ENCODE measurements around the gene CDSN. TPM values are rescaled to one million over a fixed set of nuclear protein-coding genes. Genes with fewer than 3 reads are reported as not detected.

Gene CDSN
- total and polyA plus RNA-seq, 2 donors (not counting 3 experiments of a cell fraction or from before 2014, with no cell fraction given), result not detected

GRCh38 chr6:31121131-31121790, 1.0 kb upstream of the CDSN start:
- Histone ChIP-seq H3K79me2 (ENCODE audit: control insufficient read depth, insufficient read depth, low read length) (no peaks in the 10 kb centered on the region), H3K36me3 (ENCODE audit: control insufficient read depth in 2 of 2, extremely low read depth in 1 of 2, insufficient read depth in 2 of 2, low read length in 2 of 2) (no peaks in the 10 kb centered on the region), H3K27ac (ENCODE audit: insufficient read depth, low read depth, low read length) (no peak overlapping the region), H3K9ac (replicated peaks; ENCODE audit: extremely low read depth, insufficient read depth, low read length) (no peak overlapping the region), H3K4me2 (ENCODE audit: insufficient read depth, low read length) (no peak overlapping the region), H4K20me1 (replicated peaks; ENCODE audit: control insufficient read depth, extremely low read depth, insufficient read depth, low read length) (no peaks in the 10 kb centered on the region), H3K4me3 (replicated peaks in 1 of 3; ENCODE audit: insufficient read depth in 1 of 3, low read depth in 1 of 3, low read length in 3 of 3) (no peak overlapping the region), H3K4me1 (ENCODE audit: control insufficient read depth, extremely low read depth, insufficient read depth, low read length) (peaks cover 36% of the 10 kb centered on the region), H3K27me3 (ENCODE audit: control insufficient read depth in 2 of 2, insufficient read depth in 2 of 2, low read length in 2 of 2) (no peaks in the 10 kb centered on the region), H2AFZ (ENCODE audit: low read depth, low read length) (no peak overlapping the region), H3K9me3 (replicated peaks; ENCODE audit: control insufficient read depth, insufficient read depth, low read length) (no peaks in the 10 kb centered on the region), H3K9me1 (replicated peaks; ENCODE audit: control insufficient read depth, extremely low read depth, insufficient read depth, low read length) (no peaks in the 10 kb centered on the region)
- ChIA-PET POLR2A (no interaction called here), CTCF (interaction anchor here (0.9 to 1.0 kb wide), 2 partner anchors 34 to 51 kb away, joined by 3 read pairs; no protein-coding TSS in a partner anchor)
- TF ChIP-seq MAX (IDR thresholded peaks at IDR 0.05; ENCODE audit: insufficient read depth, insufficient read length) (no peak), FOS (IDR thresholded peaks at IDR 0.05; ENCODE audit: borderline replicate concordance, insufficient read depth, low read length) (no peak), GATA2 (IDR thresholded peaks at IDR 0.05; ENCODE audit: insufficient read depth, insufficient read length, low read depth, low read length) (no peak), POLR2A (IDR thresholded peaks at IDR 0.05; ENCODE audit: low read depth, low read length) (no peak)
- DNase-seq (ENCODE audit: low read depth, low spot score), result no peak
- dilution Hi-C loops (cut with MboI; ENCODE audit: extremely low pct_ligation_motif_present, low sequenced_read_pairs) (no loop called here), intact Hi-C loops (cut with micrococcal nuclease) (no loop called here)
- no peak for FAIRE-seq
- no TSS peak for BruUV-seq (replicated peaks)

GRCh38 chr6:31118178-31118577, 2.1 kb downstream of the CDSN start:
- no peaks in the 10 kb centered on the region for H3K79me2 ChIP-seq (ENCODE audit: control insufficient read depth, insufficient read depth, low read length)
- no peak overlapping the region for H3K4me2 ChIP-seq (ENCODE audit: insufficient read depth, low read length)
- no peaks in the 10 kb centered on the region for H3K9me1 ChIP-seq (replicated peaks; ENCODE audit: control insufficient read depth, extremely low read depth, insufficient read depth, low read length)
- no peaks in the 10 kb centered on the region for H3K27me3 ChIP-seq (ENCODE audit: control insufficient read depth in 2 of 2, insufficient read depth in 2 of 2, low read length in 2 of 2)
- TF ChIP-seq JUN (IDR thresholded peaks at IDR 0.05; ENCODE audit: borderline replicate concordance, insufficient read depth, insufficient read length, low read depth) (no peak), MAX (IDR thresholded peaks at IDR 0.05; ENCODE audit: insufficient read depth, insufficient read length) (no peak), EZH2 (IDR thresholded peaks at IDR 0.05; ENCODE audit: borderline replicate concordance, low read depth, low read length, severe bottlenecking) (no peak), FOS (IDR thresholded peaks at IDR 0.05; ENCODE audit: borderline replicate concordance, insufficient read depth, low read length) (no peak), MYC (IDR thresholded peaks at IDR 0.05; ENCODE audit: low read depth, low read length) (no peak)
- dilution Hi-C loops (cut with MboI; ENCODE audit: extremely low pct_ligation_motif_present, low sequenced_read_pairs), result no loop called here
- FAIRE-seq (no peak), DNase-seq (ENCODE audit: low read depth, low spot score) (no peak)
- intact Hi-C loops (cut with micrococcal nuclease), result no loop called here
- CTCF ChIA-PET, result interaction anchor here (1.5 to 8.2 kb wide), 3 partner anchors 9 to 31 kb away, joined by 3 to 102 read pairs (median 71); no protein-coding TSS in a partner anchor
- no peak overlapping the region for H2AFZ ChIP-seq (ENCODE audit: low read depth, low read length)
- no peaks in the 10 kb centered on the region for H3K36me3 ChIP-seq (ENCODE audit: control insufficient read depth in 2 of 2, extremely low read depth in 1 of 2, insufficient read depth in 2 of 2, low read length in 2 of 2)
- no peaks in the 10 kb centered on the region for H3K9me3 ChIP-seq (replicated peaks; ENCODE audit: control insufficient read depth, insufficient read depth, low read length)
- H3K4me1 ChIP-seq (ENCODE audit: control insufficient read depth, extremely low read depth, insufficient read depth, low read length), result peaks cover 35% of the 10 kb centered on the region
- BruUV-seq (replicated peaks), result no TSS peak
- no peak overlapping the region for H3K27ac ChIP-seq (ENCODE audit: insufficient read depth, low read depth, low read length)
- POLR2A ChIA-PET, result no interaction called here
- H3K9ac ChIP-seq (replicated peaks; ENCODE audit: extremely low read depth, insufficient read depth, low read length), result no peak overlapping the region
- H3K4me3 ChIP-seq (replicated peaks in 1 of 3; ENCODE audit: insufficient read depth in 1 of 3, low read depth in 1 of 3, low read length in 3 of 3), result no peak overlapping the region
- H4K20me1 ChIP-seq (replicated peaks; ENCODE audit: control insufficient read depth, extremely low read depth, insufficient read depth, low read length), result no peaks in the 10 kb centered on the region
